Activated CD4-positive, alpha-beta T cell treated with anti-CD3 and anti-CD28 coated beads, Interleukin-2, Interleukin-4, amounts not matched to agents 100 ng/mL and 50 ng/mL, durations not matched to agents 16 hours and 8 hours (primary cell): ENCODE results near the gene EIF6.

Experiments used
- DNase-seq: peaks from one replicate; pipeline ENCODE4 v3.0.0-alpha.2; 2020; ENCODE audit warnings: low spot score

Gene EIF6

DNA sequence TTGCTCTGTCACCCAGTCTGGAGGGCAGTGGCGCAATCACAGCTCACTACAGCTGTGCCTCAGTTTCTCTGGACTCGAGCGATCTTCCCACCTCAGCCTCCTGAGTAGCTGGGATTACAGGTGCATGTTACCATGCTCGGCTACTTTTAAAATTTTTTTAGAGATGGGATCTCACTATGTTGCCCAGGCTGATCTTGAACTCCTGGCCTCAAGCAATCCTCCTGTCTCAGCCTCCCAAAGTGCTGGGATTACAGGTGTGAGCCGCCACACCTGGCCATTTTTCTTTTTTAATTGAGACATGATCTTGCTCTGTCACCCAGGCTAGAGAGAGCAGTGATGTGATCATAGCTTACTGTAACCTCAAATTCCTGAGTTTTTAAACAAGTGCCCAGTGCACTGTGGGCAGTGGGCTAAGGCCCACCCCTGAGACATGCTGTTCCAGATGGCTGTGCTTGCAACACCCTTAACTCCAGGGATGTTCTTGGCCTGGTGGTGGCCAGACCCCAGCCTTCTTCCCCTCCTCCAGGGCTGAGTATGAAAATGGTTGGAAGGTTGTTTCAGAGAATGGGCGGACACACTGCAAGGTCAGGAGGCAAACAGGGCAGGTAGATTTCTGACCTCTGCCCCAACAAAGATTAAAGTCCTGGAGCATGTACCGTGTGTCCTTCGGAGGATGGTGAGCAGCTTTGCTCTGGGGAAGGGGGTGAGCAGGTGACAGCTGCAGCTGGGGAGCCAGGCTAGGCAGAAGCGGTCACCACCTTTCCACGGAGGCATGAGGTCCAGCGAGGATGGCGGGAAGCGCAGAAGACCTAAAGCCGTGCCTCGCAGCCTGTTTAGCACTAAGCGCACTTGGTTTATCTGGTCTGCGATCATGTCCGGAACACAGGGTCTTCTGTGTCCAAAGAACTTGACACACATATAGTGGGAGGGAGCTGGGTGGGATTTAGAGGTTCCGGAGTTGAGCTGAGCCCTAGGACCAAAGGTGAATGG lies 9.0 kb upstream of the EIF6 start:
- DNase-seq = no peak

DNA sequence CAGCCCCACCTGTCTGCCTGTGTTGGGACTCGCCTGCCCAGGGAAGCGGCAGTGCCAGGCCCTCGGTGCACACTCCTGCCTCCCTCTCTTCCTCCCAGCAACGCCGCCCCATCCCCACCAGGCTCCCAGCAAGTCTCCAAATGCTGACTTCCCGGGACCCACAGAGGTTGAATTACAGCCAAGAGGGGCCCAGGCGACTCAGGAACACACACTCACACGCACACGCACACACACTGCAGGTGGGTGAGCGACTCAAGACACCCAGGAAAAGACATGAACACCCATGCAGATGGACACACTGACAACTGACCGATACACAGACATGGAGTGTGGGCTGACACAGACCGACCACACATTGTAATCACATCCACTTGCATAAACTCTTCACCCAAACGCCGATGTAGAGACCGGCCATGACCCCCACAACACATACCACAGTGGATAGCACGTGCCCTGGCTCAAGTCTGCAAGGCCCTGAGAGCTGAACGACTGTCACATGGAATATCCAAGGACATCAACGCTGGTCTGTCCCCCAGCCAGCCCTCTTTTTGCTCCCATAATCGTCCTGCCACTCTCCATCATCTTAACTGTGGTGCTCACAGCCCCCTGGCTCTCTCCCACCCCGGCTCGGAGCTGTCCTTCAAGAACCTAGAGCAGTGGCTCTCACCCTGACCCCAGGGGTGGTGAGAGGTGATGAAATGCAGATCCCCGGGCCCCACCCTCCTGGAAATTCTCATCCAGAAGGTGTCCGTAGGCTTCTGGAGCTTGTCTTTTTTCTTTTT lies 8.1 kb upstream of the EIF6 start:
- DNase-seq = no peak

DNA sequence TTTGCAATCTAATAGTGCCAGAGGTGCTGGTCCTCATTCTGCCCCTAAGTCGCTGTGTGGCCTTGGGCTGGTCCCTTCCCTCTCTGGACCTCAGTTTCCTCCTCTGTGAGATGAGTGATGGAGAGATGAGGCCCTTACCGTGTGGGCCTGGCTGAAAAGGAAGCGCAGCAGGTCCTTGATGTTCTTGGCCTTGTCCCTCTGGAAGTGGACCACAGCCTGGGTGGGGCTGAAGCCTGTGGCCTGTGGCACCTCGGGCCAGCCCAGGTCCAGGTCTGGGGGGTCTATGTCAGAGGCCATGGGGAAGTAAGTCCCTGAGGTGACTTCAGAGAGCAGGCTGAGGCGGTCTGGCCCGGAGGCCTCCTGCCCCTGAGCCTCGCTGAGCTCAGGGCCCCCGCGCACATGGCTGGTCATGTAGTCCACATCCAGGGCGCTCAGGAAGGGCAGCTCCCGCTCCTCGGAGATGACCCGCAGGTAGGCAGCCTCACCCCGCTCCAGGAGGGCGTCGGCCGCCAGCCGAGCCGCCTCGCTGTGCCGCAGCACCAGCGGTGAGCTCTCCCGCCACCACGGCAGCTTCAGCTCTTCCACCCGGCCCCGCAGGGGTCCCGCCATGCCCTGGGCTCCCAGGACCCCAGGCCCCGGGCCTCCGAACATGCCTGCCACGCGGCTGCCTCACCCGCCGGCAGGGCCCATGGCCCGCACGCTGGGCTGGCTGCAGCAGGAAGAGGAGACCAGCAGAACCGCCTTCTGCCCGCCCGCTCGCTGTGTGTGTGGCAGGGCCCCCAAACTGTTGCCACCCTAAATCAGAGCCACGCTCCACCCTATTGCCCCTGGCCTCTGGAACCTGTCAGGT lies 7.3 kb upstream of the EIF6 start, which contains the start of gene FAM83C:
Gene FAM83C, minus strand, starts transcription at position 772 of the 850 bp plus-strand sequence. Its CDS starts 121 bp downstream, at position 651.
- no peak for DNase-seq

DNA sequence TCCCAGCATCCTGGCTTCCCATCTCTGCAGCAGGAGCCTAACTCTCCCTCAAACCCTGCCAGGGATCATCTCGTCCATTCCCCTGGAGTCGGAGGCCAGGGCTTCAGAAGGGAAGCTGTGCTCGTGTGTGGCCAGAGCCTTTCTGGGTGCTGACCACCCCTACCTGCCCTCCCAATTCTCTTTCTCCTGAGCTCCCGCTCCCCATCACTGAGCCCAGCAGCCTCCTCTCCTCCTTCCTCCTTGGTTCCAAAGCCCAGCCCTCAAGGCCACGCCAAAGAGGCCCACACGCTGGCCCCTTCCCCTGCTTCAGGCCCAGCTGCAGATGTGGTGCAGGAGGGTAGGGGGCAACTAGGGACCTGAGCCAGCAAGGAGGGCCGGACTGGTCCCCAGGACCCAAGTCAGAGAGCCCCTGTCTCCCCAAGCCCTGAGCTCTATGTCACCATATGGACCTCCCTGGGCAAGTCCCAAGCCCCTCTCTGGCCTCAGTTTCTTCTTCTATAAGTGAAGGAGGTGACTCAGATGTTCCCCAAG lies 6.4 kb upstream of the EIF6 start:
- DNase-seq = no peak

DNA sequence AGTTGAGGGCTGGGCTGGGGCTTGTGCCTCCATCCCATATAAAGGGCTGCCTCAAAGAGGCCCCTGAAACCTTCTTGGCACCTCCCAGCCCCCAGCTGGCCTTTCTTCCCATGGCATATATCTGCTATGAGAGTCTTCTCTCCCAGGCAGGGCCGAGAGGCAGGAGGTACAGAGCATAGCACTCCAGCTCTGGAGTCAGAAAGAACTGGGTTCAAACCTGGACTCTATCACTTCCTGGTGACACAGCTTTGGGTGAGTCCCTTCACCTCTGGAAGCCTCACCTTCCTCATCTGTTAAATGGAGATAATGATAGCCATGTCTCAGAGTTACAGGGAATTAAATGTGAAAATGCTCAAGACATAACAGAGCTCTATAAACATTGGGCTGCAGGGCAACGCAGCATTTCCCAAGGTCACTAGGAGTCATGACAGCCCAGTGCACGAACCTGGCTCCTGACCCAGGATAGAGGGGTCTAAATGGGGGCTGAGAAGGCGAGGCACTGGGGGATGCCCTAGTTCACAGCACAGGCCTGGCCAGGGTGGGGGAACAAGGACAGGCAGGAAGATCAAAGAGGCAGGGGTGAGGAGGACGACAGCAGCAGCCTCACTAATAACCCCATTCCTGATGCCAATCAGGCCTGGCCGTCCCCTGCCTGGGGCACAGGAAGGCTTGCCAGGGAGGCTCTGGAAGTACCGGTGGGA lies 5.8 kb upstream of the EIF6 start:
- DNase-seq = no peak

DNA sequence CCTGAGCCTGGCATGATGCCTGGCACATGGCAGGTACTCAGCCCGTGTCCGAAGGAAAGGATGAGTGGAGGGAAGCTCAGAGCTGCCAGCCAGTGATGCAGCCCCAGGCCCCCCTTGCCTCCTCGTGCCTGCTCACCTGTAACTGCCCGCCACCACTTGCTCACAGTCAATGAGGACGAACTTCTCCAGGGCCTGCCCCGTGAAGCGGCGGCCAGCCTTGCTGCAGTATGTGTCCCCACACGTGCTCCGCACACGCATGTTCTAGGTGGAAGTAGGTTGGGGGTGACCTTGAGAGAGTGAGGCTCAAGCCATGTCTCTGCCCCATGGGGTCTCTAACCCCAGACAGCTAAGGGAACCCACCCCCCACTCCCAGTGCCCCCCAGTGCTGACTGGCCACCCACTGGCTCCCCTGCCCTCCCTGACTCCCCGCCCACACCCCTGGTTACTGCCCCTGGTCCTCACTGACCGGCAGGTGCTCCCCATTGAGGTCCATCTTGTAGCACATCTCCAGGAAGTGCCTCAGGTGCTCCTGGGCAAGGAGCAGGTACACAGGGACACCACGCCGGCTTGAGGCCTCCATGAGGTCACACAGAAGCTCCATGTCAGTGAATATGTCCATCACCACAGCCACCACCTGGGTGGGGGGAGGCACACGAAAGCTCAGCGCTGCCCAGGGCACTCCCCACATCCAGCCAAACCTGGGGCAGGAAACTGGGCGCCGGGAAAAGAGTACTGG lies 3.9 kb upstream of the EIF6 start:
- no peak for DNase-seq

DNA sequence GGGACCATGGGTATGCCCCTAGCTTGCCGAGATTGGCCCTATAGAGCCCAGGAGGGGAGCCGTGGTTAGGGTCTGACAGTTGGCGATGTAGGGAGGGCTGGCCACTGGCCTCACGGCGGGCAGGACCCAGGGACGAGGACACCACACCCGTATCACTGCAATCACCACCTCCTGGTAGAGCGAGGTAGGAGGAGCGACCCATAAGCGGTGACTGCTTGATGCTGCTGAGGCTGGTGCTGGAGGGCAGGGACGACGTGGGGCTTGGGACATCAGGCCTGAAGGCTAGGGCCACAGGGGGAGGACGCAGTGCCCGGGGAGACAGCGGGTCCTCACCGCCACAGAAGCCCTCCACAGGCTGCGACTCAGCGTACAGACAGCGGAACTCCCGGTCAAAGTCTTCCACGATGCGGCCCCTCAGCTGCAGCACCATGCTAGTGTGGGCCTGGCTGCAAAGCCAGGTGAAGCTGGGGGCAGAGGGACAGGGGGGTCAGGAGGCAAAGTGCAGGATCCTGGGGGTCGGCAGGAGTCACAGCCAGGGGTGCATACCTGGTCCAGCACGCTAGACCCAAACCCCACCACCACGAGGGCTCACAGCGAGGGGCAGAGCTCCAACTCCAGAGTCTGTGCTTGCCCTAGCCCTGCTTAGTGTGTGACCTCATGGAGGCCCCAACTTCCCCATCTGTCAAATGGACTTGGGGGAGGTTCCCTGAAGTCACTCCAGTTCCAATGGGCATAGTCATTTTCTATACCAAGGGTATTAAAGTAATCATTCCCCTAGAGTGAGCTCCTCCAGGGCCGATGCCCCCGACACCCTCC lies 3.1 kb upstream of the EIF6 start:
- no peak for DNase-seq

DNA sequence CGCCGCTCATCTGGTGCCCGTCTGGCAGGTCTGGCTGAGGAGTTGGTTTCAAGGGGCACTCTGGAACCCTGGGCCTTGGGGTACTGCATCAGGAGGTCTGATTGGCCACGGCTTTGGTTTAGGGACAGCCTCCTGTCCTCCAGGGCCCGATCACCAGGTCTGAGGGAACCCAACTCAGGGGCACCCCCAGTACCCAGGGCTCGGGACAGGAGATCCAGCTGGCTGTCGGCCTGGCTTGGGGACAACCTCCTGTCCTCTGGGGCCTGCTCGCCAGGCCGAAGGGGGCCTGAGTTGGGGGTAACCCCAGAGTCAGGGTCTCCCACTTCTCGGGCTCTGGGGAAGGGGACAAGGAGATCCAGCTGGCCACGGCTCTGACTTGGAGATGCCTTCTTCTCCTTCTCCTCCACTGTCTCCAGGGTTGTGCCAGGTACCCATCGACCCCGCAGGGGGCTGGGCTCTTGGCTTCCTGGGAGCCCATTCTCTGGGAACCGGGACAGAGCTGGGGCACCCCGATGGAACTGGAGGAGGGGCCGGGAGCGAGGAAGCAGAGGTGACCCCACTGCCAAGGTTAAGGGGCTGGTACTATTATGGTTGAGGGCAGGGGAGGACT lies 2.4 kb upstream of the EIF6 start:
- DNase-seq = no peak

DNA sequence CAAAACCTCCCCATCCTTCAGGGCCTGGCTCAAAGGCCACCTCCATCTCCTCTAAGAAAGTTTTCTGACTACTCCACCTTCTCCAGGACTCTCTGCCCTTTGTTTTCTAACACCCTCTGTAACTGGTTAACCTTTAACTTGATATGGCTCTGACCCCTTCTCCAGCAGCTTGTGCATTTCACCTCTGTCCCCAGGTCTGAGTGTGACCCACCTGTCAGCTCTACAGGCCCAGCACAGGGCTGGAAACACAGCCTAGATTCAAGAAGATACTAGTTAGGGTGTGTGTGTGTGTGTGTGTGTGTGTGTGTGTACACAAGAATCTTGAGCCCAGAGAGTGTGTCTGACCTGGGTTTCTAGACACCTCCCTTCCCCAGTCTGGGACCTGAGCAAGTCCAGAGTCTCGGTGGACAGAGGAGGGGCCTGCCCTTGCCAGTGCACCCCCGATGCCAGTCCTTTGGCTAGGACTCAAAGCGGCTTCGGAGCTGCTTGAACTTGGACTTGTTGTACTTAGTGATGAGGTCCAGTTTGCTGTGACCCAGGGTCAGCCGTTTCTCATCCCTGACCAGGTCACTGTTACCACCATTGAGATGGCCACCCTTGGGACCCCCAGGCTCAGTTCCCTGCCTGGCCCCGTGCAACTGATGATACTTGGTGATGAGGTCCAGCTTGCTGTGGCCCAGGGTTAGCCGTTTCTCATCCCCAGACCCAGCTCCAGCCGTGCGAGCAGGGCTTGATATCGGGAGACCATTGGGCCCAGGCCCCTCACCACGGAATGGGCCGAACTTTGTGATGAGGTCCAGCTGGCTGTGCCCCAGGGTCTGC lies 1.7 kb upstream of the EIF6 start:
- no peak for DNase-seq

DNA sequence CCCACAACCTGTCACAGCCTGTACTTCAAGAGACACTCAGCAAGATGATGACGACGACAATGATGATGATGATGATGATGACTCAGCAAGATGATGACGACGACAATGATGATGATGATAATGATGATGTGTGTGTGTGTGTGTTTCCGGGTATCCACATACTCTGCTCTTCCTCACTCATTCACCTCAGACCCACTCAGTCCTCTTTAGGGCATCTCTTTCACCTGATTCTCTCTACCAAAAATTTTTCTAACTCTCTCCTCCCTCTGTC lies 1.2 kb upstream of the EIF6 start:
- DNase-seq = no peak

DNA sequence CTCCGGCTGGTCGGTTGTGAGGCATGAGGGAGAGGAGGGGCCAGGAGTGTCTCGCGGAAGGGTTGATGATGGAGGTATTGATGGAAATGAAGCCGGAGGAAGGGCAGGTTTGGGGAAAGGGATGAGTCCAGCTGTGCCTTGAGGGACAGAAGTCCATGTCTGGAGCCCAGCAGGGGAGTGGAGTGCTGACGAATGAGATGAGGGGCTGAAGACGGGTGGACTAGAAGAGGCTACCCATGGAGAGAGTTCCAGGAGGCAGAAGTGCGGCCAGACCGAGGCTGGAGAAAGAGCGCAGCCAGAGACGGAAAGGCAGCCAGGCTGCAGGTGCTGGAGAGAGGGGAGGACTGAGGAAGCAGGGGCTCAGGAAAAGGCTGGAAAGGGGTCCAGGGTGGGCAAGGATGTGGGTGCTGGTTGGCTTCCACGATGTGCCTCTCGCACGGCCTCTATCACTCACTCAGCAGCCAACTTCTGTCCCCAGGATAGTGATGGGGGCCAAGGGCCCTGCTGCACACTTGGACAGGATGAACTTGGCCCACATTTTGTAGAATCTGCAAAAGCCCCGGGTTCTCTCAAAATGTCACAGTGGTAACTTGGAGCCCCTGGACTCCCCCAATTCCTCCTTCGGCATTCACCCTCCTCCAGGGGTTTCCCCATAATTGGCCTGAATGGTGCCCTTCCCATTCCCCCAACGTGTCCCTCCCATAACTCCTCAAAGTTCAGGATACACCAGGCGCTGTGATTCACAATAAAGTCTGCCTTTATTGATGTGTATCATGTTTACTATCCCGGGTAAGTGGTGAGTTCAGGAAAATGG lies 627 bp upstream of the EIF6 start:
- no peak for DNase-seq

DNA sequence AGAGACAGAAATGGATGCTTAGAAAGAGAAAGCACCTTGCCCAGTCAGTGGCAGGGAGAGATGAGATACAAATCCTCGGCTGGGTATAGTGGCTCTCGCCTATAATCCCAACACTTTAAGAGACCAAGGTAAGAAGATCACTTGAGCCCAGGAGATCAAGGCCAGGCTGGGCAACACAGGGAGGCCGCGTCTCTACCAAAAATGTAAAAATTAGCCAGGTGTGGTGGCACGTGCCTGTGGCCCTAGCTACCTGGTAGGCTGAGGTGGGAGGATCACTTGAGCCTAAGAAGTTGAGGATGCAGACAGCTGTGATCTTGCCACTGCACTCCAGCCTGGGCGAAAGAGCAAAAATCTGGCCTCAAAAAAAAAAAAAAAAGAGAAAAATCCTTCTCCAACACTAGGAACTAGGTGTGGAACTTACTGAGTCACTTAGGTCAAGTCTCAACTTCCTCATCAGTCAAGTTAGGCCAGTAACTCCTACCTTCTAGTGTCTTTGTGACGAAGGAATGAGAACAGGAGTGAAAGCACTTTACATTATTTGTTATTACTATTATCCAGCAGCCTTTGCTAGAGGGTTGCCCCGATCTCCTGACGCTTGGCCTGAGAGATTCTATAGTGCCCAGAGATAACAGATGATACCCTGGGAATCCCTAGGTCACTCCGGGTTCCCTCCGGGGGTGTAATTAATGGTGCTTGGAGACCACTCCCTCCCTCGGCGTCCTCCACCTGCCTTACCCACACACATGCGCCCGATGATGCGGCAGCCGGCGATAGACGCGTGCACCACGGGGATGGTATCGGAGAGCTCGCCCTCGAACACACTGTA lies 918 bp downstream of the EIF6 start:
- DNase-seq = no peak

DNA sequence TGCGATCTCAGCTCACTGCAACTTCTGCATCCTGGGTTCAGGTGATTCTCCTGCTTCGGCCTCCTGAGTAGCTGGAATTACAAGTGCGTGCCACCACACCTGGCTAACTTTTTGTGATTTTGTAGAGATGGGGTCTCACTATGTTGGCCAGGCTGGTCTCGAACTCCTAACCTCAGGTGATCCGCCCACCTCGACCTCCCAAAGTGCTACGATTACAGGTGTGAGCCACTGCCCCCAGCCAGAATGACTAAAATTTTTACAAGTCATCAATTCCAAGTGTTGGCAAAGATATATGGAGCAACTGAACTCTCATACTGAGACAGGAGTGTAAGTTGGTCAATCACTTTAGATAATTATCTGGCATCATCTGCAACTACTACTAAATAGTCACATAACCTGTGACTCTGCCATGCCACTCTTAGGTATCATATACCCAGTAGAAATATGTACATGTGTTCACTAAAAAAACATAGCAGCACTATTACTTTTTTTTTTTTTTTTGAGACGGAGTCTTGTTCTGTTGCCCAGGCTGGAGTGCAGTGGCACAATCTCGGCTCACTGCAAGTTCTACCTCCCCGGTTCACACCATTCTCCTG lies 3.0 kb downstream of the EIF6 start:
- no peak for DNase-seq

DNA sequence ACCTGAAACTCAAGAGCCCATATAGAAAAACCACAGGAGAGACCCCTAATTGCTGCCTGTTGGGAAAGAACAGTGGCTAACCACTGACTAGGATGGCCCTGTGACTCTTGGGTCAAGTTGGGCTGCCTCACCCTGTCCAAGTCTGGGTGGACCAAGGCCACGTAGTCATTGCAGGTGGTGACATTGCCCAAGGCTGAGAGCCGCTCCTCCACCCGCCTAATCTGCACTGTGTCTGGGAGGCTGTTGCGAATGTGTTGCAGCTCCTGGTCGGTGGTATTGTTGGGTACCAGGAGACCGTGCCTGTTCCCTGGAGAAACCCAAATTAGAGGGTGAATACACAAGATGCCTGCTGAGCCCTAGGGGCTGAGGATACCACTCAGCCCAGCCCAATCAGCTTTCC lies 4.0 kb downstream of the EIF6 start:
- no peak for DNase-seq

DNA sequence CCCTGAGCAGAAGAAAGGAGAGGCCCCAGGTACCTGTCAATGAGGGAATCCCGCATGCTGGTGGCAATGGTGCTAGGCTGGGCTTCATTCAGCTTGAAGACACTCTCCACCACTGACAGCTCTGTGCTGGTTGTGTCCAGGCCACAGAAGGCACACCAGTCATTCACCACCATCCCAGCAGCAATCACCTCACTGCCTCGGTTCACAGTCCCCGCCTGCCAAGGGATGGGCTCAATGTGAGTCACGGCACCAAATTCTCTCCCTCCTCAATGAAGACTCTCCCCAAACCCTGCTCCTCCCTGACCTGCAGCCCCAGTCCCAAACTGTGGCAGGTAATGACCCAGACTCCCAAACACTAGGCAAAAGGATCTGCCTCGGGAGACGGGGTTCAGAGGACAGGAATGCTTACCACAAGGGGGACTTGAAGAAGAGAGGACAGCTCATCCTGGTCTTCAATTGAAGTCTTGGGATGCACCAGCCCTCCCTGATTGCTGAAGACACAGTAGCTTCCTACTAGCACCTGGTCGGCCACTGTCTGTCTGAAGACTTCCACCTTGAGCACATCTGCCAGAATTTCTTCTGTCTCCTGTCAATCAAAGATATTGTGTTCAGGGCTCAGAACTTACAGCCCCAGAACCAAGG lies 4.9 kb downstream of the EIF6 start:
- DNase-seq = no peak

DNA sequence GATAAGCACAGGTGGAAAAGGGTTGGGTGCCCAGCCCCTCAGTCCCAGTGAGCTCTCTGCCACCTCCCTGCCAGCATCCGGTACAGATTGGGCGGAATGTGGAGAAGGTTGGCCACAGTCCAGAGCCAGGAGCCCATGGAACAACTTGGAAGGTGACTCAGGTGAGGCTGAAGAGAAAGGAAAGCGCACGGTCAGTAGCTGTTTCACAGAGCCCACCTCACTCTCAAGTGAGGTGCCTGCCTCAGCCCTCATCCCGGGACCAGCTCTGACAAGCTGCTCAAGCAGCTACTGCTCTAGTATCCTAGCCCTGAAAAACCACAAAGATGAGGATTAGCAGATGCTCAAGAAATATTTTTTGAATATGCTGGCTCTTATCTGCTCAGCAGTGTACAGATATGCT lies 5.5 kb downstream of the EIF6 start:
- DNase-seq = no peak
